ENCODE results near the gene IL37. TPM values are rescaled to one million over a fixed set of nuclear protein-coding genes. Genes with fewer than 3 reads are reported as not detected.
A peak's percentile ranks its signal among the peaks of the same experiment; 100 is the strongest.

Gene IL37
- total and polyA plus RNA-seq, 2 donors (not counting 1 experiment from before 2014, with no cell fraction given) = 0.79 TPM; not detected in 1

GRCh38 chr2:112959109-112959812 is 48.3 kb downstream of the IL37 start:
- Histone ChIP-seq H3K27me3 (replicated peaks in 1 of 4; ENCODE audit: control extremely low read depth in 1 of 4, control insufficient read depth in 3 of 4, insufficient read depth in 4 of 4, low read length in 3 of 4) (peaks cover 0 to 15% (median 0%) of the 10 kb centered on the region in 4 experiments), H3K27ac (ENCODE audit: low read length in 2 of 2) (no peak overlapping the region), H3K79me2 (ENCODE audit: control insufficient read depth, insufficient read depth, low read length) (no peaks in the 10 kb centered on the region), H2AFZ (ENCODE audit: insufficient read depth, low read depth, low read length, poor library complexity, severe bottlenecking) (no peak overlapping the region), H3K4me1 (ENCODE audit: control insufficient read depth in 2 of 2, insufficient read depth in 2 of 2, low read length in 2 of 2) (no peaks in the 10 kb centered on the region), H3K36me3 (replicated peaks in 1 of 2; ENCODE audit: control extremely low read depth in 1 of 2, control insufficient read depth in 1 of 2, extremely low read depth in 1 of 2, insufficient read depth in 2 of 2, low read length in 1 of 2) (no peaks in the 10 kb centered on the region), H3K4me3 (ENCODE audit: control extremely low read depth in 1 of 5, extremely low read depth in 1 of 5, insufficient read depth in 1 of 5, low read depth in 2 of 5, low read length in 4 of 5) (no peak overlapping the region), H3K9ac (ENCODE audit: low read length) (no peak overlapping the region), H3K4me2 (replicated peaks; ENCODE audit: low read depth, low read length, poor library complexity, severe bottlenecking) (no peak overlapping the region), H3K9me3 (ENCODE audit: control extremely low read depth in 1 of 3, control insufficient read depth in 2 of 3, insufficient read depth in 1 of 3, low read length in 2 of 3) (no peaks in the 10 kb centered on the region), H4K20me1 (ENCODE audit: control insufficient read depth, insufficient read depth, low read length, poor library complexity, severe bottlenecking) (no peaks in the 10 kb centered on the region)
- ChIA-PET CTCF (interaction anchor here (0.6 to 3.0 kb wide), 12 partner anchors 8 to 912 kb away, joined by 3 to 37 read pairs (median 3); no protein-coding TSS in a partner anchor), POLR2A (no interaction called here)
- no peaks in the 10 kb centered on the region for H3K9me3 Mint-ChIP-seq (ENCODE audit: insufficient read depth)
- ATAC-seq (ENCODE audit: low read depth) (no peak), DNase-seq (no peak)
- TF ChIP-seq, protein P1, sequence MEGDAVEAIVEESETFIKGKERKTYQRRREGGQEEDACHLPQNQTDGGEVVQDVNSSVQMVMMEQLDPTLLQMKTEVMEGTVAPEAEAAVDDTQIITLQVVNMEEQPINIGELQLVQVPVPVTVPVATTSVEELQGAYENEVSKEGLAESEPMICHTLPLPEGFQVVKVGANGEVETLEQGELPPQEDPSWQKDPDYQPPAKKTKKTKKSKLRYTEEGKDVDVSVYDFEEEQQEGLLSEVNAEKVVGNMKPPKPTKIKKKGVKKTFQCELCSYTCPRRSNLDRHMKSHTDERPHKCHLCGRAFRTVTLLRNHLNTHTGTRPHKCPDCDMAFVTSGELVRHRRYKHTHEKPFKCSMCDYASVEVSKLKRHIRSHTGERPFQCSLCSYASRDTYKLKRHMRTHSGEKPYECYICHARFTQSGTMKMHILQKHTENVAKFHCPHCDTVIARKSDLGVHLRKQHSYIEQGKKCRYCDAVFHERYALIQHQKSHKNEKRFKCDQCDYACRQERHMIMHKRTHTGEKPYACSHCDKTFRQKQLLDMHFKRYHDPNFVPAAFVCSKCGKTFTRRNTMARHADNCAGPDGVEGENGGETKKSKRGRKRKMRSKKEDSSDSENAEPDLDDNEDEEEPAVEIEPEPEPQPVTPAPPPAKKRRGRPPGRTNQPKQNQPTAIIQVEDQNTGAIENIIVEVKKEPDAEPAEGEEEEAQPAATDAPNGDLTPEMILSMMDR (IDR thresholded peaks at IDR 0.05) = peak; percentile 51
- TF ChIP-seq EZH2 (IDR thresholded peaks at IDR 0.05; ENCODE audit: borderline replicate concordance, insufficient read depth, low read depth, low read length, poor library complexity, severe bottlenecking) = no peak
- H3K27me3 Mint-ChIP-seq = peaks cover 7% of the 10 kb centered on the region
- H3K4me3 Mint-ChIP-seq = no peak overlapping the region
- H3K27ac Mint-ChIP-seq = no peak overlapping the region
- intact Hi-C loops (cut with micrococcal nuclease) = loop anchor here (1.0 to 2.0 kb wide), 2 partner anchors 210 to 332 kb away; no protein-coding TSS in a partner anchor
- WGBS (ENCODE audit: insufficient coverage) = 71% methylated on average over 10 of the region's 14 CpGs
- no peaks in the 10 kb centered on the region for H3K4me1 Mint-ChIP-seq

DNA sequence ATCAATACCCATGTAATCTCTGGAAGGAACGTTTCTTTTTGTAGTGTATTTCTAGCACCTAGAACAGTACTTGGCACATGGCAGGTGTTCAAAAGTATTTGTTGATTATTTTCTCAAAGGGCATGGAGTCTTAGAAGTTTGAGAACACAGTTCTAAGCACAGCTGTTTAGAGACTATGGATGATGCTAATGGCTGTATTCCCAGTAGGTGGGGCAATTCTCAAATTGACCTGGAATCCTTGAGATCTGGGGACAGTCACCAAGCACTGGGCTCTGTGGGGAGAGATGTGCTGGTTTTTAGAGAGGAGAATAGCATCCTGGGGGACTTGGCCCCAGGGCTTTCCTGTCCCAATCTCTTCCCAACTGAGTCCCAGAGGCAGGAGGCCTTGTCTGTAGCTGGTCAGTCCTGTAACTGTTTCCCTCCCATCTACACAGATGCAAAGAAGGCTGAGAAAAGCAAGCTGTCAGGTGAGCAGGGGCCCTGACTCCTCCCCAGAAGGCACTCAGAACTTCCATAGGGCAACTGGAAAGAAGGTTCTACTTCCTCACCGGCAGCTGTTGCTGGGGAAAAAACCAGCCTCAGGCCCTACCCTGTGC is 49.4 kb downstream of the IL37 start:
- no peaks in the 10 kb centered on the region for H3K9me3 ChIP-seq (ENCODE audit: control extremely low read depth in 1 of 3, control insufficient read depth in 2 of 3, insufficient read depth in 1 of 3, low read length in 2 of 3)
- no peaks in the 10 kb centered on the region for H4K20me1 ChIP-seq (ENCODE audit: control insufficient read depth, insufficient read depth, low read length, poor library complexity, severe bottlenecking)
- intact Hi-C loops (cut with micrococcal nuclease) = no loop called here
- Mint-ChIP-seq H3K9me3 (ENCODE audit: insufficient read depth) (no peaks in the 10 kb centered on the region), H3K4me3 (no peak overlapping the region), H3K27ac (no peak overlapping the region), H3K27me3 (peaks cover 3% of the 10 kb centered on the region), H3K4me1 (no peaks in the 10 kb centered on the region)
- ATAC-seq (ENCODE audit: low read depth) (no peak), DNase-seq (no peak)
- no peak overlapping the region for H3K27ac ChIP-seq (ENCODE audit: low read length in 2 of 2)
- CTCF ChIA-PET = interaction anchor here (3.0 kb wide), 1 partner anchor 212 kb away, joined by 37 read pairs; no protein-coding TSS in a partner anchor
- H3K4me3 ChIP-seq (ENCODE audit: control extremely low read depth in 1 of 5, extremely low read depth in 1 of 5, insufficient read depth in 1 of 5, low read depth in 2 of 5, low read length in 4 of 5) = no peak overlapping the region
- no peak for TF ChIP-seq EZH2 (IDR thresholded peaks at IDR 0.05; ENCODE audit: borderline replicate concordance, insufficient read depth, low read depth, low read length, poor library complexity, severe bottlenecking)
- TF ChIP-seq, protein P1 (IDR thresholded peaks at IDR 0.05) = no peak
- no peaks in the 10 kb centered on the region for H3K79me2 ChIP-seq (ENCODE audit: control insufficient read depth, insufficient read depth, low read length)
- POLR2A ChIA-PET = no interaction called here
- peaks cover 0 to 12% (median 0%) of the 10 kb centered on the region in 4 experiments for H3K27me3 ChIP-seq (replicated peaks in 1 of 4; ENCODE audit: control extremely low read depth in 1 of 4, control insufficient read depth in 3 of 4, insufficient read depth in 4 of 4, low read length in 3 of 4)
- no peak overlapping the region for H3K9ac ChIP-seq (ENCODE audit: low read length)
- 100% methylated on average over 1 of the region's 2 CpGs for WGBS (ENCODE audit: insufficient coverage)
- H3K4me2 ChIP-seq (replicated peaks; ENCODE audit: low read depth, low read length, poor library complexity, severe bottlenecking) = no peak overlapping the region
- no peak overlapping the region for H2AFZ ChIP-seq (ENCODE audit: insufficient read depth, low read depth, low read length, poor library complexity, severe bottlenecking)
- H3K36me3 ChIP-seq (replicated peaks in 1 of 2; ENCODE audit: control extremely low read depth in 1 of 2, control insufficient read depth in 1 of 2, extremely low read depth in 1 of 2, insufficient read depth in 2 of 2, low read length in 1 of 2) = no peaks in the 10 kb centered on the region
- no peaks in the 10 kb centered on the region for H3K4me1 ChIP-seq (ENCODE audit: control insufficient read depth in 2 of 2, insufficient read depth in 2 of 2, low read length in 2 of 2)
